GM19452 (cell line): ENCODE data around the gene SORCS2.

Experiments used
- ATAC-seq: cut with Tn5 transposase; IDR thresholded peaks from one replicate; pipeline ENCODE4 v1.9.1; 2021; ENCODE audit not compliant: unreplicated experiment

Gene SORCS2

DNA sequence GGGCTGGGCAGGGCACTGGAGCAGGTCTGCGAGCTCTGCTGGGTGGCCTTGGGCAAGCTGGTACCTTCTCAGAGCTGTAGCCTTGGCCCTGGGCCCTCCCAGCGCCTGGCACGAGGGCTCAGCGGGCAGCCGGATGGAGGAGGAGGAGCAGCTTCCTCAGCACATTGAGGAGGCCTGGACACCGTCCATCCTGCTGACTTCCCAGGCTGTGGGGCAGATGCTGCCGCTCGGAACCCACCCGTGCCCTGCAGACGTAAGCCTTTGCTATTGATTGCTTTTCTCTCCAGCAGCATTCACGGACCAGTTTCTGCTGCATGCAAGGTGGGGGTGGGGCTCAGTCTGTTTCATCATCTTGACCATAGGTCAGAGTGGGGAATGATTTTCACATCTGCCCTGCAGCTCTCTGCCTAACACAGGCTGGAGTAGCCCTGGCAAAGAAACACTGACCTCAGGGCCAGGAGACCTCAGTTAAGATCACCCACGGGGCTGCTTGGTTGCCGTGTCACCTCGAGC is 323.1 kb downstream of the SORCS2 start:
- ATAC-seq = no peak

DNA sequence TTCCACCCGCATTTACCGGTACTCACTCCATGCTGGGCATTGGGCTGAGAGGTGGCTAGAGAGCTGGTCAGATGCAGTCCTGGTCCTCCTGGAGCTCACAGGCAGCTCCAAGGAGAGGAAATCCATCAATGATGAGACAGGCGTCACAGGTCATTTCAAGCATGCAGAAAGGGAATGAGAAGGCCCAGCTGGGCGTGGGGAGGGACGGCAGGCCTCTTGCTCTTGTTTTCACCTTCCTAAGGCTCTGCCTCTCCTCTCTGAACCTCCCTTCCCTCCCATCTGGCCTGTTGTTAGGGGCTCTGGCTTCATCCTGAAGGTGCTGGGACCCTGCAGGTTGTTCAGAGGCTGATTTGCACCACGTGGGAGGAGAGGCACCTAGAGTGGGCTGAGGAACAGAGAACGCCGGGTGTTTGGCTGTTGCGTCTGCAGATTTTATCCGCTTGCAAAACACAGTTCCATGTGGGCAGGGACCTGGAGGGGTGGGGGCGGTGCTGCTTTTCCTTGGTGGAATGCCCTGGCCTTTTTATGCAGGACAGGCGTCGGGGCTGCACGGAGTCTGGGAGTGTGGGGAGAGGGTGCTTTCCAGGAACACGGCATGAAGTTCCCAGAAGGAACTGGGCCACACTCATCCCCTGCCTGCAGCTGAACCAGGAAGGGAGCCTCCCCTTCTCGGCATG is 323.9 kb downstream of the SORCS2 start:
- no peak for ATAC-seq

DNA sequence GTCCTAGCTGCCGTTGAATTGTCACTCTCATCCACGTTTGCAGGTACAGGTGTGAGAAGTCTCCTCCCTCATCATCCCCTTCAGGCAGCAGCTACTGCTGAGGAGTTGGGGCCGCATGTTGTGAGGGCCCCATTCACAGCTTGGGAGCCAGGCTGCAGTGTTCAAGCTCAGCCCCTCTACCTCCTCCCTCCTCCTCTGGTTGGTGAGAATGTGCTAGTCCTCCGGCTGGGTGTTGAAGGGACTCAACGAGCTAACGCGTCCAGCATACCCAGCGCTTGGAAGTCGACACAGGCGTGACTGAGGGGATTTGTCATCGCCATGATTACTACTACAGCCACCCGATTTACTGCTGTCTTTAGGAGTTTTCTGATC is 324.4 kb downstream of the SORCS2 start:
- no peak for ATAC-seq

DNA sequence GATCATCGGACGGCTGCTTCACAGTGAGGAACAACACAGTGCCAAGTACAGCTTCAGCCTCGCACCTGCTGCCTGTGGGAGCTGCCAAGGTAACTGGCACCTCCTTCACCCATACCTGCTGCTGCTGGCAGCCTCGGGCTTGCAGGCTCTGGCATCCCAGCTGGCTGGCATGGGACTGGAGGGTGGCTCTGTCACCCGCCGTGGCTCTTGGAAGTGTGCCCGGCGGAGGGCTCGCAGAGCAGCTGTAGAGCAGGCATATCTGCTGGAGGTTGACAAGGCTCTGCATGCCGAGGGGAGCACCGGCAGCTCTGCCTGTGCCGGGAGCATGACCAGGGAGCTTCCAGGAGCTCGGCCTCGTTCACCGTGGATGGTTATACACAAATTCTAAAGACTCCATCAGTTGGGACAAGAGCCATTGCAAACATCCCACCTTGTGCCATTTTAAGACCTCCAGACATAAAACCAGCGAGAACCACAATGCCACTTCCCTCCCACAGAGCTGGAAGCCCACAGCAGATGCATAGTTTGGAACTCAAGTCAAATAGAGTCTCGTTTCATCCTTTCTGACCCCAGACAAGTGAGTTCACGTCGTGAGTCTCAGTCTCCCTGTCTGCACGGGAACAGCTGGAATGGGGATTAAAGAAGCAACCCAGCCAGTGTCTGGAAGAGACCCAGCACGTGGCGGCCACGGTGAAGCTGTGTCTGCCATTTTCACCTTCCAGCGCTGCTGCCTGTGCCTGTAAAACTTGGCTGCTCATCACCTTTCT is 326.7 kb downstream of the SORCS2 start:
- no peak for ATAC-seq

DNA sequence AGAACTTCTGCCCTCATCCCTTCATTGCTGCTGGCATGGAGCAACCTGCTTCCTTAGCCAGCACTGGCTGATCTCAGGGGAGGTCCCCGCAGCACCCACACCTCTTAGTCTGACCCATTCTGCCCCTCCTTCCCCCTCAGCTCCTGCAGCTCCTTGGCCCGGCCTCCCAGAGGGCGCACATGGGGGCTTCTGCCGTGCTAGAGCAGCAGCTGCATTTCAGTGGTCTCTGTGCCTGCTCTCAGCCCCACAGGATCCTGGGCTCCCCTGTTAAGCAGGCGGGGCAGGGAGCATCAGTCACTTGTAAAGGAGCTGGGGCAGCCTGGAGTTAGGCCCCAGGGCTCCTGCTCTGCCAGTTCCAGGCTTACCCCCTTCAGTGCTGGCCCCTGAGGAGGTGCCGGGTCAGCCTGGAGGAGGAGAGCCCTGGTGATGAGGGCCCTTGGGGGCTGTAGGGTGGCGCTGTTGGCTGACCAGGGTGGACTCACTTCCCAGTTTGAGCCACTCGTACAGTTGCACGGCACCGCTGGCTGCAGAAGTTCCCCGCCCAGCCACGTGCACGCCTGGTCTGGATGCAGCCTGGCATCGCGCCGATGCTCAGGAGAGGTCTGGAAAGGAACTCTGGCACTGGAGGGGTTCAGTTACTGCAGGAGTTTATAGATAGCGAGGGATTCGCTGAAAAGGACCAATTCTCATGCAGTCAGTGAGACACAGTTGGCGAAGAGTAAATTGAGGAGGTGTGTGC is 327.5 kb downstream of the SORCS2 start:
- no peak for ATAC-seq

DNA sequence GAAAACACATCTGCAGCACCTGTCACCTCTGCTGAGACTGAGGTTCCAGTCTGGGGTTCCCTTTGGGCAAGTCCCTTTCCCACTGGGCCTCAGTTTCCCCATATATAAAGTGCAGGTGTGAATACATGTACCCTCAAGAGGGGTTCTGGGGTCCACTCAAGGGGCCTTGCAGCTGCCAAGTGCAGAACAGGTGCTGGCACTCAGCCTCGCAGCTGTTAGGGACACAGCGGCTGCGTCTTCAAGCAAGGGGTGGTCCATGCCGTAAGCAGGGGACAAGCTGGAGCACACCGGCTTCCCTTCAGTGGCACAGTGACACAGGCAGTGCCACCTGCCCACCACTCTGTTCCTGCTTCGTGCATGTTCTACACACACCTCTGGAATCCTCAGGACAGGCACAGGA is 329.3 kb downstream of the SORCS2 start:
- no peak for ATAC-seq

DNA sequence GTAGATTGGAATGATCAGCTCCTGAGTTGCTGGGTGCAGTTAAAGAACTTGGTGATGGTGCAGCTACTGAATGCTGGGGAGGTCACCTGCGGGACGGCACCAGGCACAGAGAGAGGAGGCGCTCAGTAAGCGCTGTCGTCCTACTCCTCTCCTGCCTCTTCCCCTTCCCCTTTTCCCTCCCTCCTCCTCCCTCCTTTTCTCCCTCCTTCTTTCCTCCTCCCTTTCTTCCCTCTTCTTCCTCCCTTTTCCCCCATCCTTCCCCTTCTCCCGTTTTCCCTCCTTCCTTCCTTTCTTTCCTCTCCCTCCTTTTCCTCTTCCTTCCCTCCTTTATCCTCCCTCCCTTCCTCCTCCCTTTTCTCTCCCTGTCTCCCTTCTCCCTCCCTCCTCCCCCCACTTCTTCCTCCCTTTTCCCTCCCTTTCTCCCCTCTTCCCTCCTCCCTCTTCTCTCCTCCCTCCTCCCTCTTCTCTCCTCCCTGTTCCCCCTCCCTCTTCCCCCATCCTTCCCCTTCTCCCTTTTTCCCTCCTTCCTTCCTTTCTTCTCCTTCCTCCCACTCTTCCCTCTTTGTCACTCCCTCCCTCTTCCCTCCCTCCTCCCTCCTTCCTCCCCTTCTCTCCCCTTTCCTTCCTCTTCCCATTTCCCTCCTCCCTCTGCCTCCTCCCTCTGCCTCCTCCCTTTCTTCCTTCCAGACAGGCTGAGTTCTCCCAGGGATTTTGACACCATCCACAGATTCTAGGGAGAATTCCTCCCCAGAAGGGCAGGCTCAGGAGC is 330.3 kb downstream of the SORCS2 start:
- ATAC-seq = no peak

DNA sequence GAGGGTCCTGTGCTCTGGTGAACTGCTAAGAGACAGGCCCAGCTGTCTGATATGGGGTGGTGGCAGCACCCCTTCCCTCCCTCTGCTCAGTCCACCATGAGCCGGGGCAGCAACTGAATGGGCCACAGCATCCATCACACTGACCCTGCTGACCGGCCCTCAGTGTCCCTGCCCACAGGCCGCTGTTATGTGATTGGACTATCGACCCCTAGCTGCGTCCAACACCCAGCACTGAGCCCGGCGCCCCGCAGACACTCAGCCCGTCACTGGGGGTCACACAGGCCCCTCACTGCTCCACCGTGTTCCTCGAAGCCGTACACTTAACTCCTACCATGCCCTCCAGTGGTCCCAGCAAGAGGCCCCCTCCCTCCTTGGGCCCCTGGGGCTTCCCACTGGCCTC is 331.2 kb downstream of the SORCS2 start:
- ATAC-seq = no peak

DNA sequence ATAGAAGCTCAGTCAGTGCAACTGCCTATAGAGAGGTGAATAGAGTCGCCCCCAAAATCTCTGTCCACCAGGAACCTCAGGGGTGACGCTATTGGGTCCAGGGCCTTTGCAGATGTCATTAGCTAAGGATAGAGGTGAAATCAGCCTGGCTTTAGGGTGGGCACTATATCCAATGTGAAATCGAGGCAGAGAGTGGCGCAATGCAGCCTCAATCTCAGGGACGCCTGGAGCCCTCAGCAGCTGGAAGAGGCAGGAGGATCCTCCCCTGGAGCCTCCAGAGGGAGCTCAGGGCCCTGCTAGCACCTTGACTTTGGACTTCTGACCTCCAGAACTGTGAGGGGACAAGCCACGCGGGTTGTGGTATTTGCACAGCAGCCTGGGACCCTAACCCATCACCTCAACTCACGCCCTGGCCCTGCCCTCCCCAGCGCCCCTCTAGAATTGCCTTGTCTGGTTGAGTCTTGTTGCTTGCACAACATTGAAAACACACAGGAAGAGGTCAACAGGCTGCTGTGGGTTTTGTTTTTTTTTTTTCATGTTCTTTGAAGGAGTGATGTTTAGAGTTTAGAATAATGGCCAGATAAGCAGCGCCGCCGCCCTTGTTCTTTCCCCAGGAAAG is 331.8 kb downstream of the SORCS2 start:
- ATAC-seq = no peak

DNA sequence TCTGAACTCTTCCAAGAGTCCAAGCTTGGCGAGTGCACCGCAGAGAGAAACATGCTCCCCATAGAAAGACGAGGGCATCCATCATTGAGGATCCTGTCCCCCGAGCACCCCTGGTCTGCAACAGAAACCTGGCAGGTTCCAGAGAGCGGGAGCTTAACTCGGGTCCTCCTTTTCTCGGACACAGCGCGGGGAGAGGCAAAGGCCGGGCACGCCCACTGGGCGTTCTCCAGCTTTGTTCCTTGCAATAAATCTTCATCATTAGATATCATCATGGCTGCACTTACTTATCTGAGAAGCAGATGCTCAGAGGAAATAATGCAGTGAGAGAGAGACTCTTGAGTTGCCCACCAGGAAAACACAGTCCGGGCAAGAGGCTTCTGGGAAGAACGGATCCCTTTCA is 332.5 kb downstream of the SORCS2 start:
- no peak for ATAC-seq

DNA sequence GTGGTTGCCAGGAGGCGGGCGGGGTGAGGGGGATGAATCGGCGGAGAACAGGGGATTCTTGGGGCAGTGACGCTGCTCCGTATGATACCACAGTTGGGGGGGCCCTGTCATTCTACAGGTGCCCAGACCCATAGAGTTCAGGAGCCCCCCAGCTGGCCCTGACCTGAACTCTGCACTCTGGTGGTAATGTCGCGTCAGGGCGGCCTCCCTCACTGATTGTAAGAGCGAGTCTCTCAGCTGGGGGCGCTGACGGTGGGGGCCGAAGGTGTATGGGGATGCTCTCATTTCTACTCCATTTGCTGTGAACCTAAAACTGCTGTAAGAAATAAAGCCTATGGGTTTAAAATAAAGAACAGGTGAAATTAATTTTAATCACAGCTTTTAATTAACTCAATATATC is 334.2 kb downstream of the SORCS2 start:
- no peak for ATAC-seq

DNA sequence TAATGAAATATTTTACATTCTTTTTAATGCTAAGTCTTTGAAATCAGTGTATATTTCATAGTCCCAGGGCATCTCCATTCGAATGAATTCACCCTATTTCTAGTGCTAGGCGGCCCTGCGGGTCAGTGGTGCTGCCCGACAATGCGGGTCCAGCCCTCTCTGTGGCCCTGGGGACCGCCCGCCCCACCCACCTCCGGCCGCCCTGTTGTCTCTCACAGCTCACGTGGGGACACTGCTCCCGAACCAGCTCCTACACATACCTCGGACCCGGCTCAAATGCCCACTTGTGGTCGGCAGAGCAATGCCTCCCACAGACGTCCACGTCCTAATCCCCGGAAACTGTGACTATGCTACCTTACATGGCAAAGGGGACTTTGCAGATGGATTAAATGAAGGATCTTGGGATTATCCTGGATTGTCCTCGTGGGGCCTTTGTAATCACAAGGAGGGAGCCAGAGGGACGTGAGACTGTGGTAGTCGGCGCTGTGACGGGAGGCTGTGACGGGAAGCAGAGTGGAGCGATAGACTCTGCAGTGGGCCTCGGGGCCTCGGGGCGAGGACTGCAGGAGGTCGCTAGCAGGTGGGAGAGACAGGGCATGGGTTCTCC is 334.7 kb downstream of the SORCS2 start:
- ATAC-seq = no peak

DNA sequence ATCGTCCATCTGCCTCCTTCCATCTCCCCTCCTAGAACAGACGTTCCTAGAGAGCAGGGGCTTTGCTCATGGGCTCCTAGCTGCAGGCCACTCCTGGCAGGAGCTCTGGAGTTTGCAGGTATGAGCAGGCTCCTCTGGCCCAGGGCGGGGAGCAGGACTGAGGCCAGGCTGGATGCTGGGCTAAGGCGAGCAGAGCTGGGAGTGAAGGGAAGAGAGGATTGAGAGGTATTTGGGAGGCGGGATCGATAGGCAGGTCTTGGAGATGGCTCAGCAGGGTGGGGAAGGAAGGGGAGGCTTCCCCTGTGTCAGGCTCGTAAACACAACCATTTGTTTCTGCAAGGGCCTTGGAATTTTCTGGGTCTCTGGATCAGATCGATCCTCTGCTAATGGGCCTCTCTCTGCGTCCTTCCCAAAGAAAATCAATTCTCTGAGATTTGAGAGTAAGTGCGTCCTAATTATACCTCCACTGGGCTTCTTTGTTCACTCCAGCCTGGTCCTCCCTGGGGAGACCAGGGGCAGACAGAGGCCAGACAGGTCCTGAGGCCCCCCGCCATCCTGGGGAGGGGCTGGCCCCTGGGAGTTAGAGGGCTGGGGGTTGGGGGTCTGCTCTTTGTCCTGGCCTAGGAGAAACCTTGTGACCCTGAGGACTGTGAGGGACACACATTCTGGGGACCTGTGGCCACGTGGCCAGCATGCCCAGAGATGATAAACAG is 337.2 kb downstream of the SORCS2 start:
- ATAC-seq = no peak

DNA sequence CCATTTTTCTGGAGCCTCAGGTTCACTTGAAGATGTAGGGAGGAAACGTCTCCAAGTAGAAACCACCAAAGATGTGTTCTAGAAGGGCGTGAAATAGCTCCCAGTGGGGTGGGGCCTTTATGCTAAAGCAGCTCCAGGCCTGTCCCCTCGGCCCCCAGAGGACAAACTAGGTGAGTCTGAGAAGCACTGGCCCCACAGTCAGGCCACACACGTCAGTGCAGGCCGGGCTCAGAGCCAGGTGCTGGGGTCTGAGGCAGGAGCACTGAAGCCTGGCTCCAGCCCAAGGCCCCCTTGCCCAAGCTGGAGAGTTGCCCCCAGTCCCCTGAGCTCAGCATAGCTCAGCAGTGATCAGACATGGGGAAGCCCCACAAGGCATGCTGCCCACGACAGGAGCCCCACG is 337.7 kb downstream of the SORCS2 start:
- ATAC-seq = no peak

DNA sequence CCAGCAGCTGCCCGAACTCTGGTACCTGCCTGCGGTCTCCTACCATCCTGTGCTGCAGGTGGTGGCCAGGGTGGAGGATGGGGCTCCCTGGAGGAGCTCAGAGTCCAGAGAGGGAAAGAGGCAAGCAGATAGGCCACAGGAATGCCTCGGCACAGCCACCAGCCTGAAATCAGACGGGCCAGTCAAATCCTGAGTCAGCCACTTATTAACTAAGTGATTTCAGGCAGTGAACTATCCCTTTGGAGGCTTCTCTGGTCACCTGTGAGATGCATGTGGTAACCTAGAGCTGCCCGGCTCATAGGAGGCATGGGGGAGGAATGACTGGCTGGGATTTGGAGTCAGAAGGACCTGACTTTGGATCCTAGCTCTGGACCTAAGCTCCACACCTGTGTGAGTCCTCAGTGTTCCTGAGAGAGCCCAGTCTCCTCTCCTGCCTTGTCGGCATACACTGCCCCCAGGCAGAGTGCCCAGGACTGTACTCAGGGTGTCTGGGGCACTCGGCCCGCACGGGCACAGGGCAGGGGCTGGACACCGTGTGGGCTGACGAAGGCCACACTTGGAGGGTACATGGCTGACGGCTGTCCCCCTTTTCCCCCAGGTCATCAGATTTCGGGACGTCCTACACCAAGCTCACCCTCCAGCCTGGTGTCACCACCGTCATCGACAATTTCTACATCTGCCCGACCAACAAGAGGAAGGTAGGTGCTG is 338.7 kb downstream of the SORCS2 start:
- no peak for ATAC-seq

DNA sequence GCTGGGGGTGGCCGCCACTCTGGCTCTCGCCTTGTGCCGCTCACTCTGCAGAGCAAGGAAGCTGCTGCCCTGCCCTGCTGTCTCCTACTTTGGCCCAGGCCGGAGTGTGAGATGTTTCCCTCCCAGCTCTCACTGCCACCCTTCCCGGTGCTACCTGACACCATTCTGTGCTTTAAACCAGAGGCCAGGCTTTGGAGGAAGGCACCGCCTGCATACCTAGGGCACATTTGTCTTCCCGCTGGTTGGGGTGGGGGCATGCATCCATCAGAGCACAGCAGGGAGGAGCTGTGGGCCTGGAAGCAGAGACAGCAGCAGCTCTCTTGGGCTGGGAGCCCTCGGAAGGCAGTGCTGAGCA is 339.3 kb downstream of the SORCS2 start:
- no peak for ATAC-seq

DNA sequence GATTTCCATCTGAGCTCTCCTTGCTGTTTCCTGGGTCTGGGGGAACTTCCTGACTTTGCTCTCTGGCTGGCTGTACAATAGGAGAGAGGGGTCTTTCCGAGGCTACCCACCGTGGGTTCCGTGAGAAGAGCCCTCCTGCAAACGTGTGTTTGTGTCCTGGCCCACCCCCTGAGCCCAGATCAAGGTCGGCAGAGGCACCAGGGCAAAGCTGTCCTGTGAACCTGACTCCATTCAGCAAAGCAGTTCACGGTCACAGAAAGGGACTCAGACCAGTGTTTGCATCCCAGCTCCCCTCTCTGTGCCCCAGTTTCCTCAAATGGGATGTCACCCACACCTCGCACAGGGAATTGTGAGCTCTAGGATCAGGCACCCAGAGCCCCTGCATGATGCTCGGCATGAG is 339.7 kb downstream of the SORCS2 start:
- no peak for ATAC-seq

DNA sequence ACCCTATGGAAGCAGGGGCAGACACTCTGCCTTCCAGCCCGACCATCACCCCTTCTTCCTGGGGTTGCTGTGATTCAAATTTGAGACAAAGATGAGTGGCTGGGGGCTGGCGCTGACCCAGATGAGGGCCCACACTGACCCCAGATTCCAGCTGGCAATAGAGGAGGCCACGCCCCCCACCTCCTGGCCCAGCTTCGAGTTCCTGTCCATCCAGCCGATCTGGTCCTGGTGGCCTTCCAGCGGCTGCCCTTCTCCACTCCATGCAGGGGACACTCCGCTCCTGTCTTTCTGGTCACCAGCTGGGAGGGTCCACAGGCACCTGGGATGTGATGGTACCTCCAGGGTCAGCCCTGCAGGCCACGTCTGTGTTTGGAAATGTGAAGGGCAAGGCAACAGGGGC is 340.9 kb downstream of the SORCS2 start:
- ATAC-seq = no peak

DNA sequence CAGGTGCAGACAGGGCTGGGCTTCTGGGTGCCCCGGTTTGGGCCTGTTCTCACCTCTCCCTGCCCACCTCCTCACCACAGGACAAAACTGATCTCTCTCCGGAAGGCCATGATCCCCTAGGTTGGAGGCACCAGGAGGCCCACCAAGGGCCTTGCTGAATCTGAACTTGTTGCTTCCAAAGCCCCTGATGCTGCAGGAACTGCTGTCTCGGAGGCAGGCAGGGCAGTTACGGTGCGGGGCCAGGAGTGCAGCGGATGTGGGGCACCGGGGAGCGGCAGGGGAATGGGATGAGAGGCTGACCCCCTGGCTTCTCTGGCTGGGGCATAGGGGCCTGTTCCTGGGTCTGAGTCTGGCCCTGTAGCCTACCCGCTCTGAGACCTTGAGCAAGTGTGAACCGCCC is 342.8 kb downstream of the SORCS2 start:
- no peak for ATAC-seq
